HAP-1 (cell line): Measurements from ENCODE around the gene MUC15.

ENCODE experiments used
- DNase-seq, 2 experiments: peaks; one replicate each; pipeline ENCODE4 v3.0.0-alpha.2; 2016 to 2020; ENCODE audit warnings: low spot score in 2 of 2
- H3K27me3 ChIP-seq: fragments of 250-450 bp; sonication (Bioruptor Pico); 2 replicates; pipeline ENCODE4 v1.5.1; 2020; ENCODE audit warnings: low read depth, mild to moderate bottlenecking, moderate library complexity
- H3K36me3 ChIP-seq: fragments of 250-450 bp; sonication (Bioruptor Pico); replicated peaks from 2 replicates; pipeline ENCODE4 v1.5.1; 2020; ENCODE audit warnings: mild to moderate bottlenecking
- H3K4me1 ChIP-seq: fragments of 250-450 bp; sonication (Bioruptor Pico); 2 replicates; pipeline ENCODE4 v1.5.1; 2020; ENCODE audit warnings: mild to moderate bottlenecking
- H3K4me3 ChIP-seq: fragments of 250-450 bp; sonication (Bioruptor Pico); 2 replicates; pipeline ENCODE4 v1.5.1; 2020; ENCODE audit warnings: mild to moderate bottlenecking, moderate library complexity
- H3K9me3 ChIP-seq: fragments of 250-450 bp; sonication (Bioruptor Pico); 2 replicates; pipeline ENCODE4 v1.5.1; 2020; ENCODE audit warnings: mild to moderate bottlenecking, moderate library complexity
- in situ Hi-C: fragments of 300-500 bp; cut with MboI; formaldehyde crosslinking; loops from 3 replicates; pipeline ENCODE4 v1.14.3; 2020; ENCODE audit warnings: low sequenced_read_pairs, inconsistent platforms, mixed read lengths

MUC15 gene

GRCh38 chr11:26593691-26594090, 21.6 kb upstream of the MUC15 start:
- H3K27me3 ChIP-seq, result no peaks in the 10 kb centered on the region
- no peak for DNase-seq
- H3K9me3 ChIP-seq, result no peaks in the 10 kb centered on the region
- H3K4me3 ChIP-seq, result no peak overlapping the region
- H3K4me1 ChIP-seq, result no peaks in the 10 kb centered on the region
- H3K36me3 ChIP-seq, result no peaks in the 10 kb centered on the region
- in situ Hi-C loops, result no loop called here

GRCh38 chr11:26587073-26587472, 15.0 kb upstream of the MUC15 start:
- Histone ChIP-seq H3K4me3 (no peak overlapping the region), H3K4me1 (no peaks in the 10 kb centered on the region), H3K9me3 (no peaks in the 10 kb centered on the region), H3K27me3 (no peaks in the 10 kb centered on the region), H3K36me3 (no peaks in the 10 kb centered on the region)
- DNase-seq, result no peak
- in situ Hi-C loops, result no loop called here

- in situ Hi-C loops, result no loop called here
- Histone ChIP-seq H3K36me3 (no peaks in the 10 kb centered on the region), H3K27me3 (no peaks in the 10 kb centered on the region), H3K4me1 (no peaks in the 10 kb centered on the region), H3K4me3 (no peak overlapping the region), H3K9me3 (no peaks in the 10 kb centered on the region)
- no peak for DNase-seq
Observed at GRCh38 chr11:26584818-26585217, 12.8 kb upstream of the MUC15 start.

GRCh38 chr11:26583550-26583949, 11.5 kb upstream of the MUC15 start:
- H3K4me1 ChIP-seq, result no peaks in the 10 kb centered on the region; the same call in 1 of the 2 replicates
- in situ Hi-C loops, result no loop called here
- no peak for DNase-seq

GRCh38 chr11:26580929-26581328, 8.9 kb upstream of the MUC15 start:
- no peaks in the 10 kb centered on the region for H3K36me3 ChIP-seq
- no peak overlapping the region for H3K4me3 ChIP-seq
- no peaks in the 10 kb centered on the region for H3K9me3 ChIP-seq
- H3K4me1 ChIP-seq, result no peaks in the 10 kb centered on the region; the same call in 1 of the 2 replicates
- in situ Hi-C loops, result no loop called here
- no peak for DNase-seq
- H3K27me3 ChIP-seq, result no peaks in the 10 kb centered on the region

More at GRCh38 chr11:26583550-26583949, 11.5 kb upstream of the MUC15 start:
- Histone ChIP-seq H3K9me3 (no peaks in the 10 kb centered on the region), H3K4me3 (no peak overlapping the region), H3K27me3 (no peaks in the 10 kb centered on the region), H3K36me3 (no peaks in the 10 kb centered on the region)

- Histone ChIP-seq H3K9me3 (no peaks in the 10 kb centered on the region), H3K4me1 (no peaks in the 10 kb centered on the region; the same call in 1 of the 2 replicates), H3K27me3 (no peaks in the 10 kb centered on the region), H3K36me3 (no peaks in the 10 kb centered on the region), H3K4me3 (no peak overlapping the region)
- DNase-seq, result no peak
- in situ Hi-C loops, result no loop called here
Observed at GRCh38 chr11:26579683-26580082, 7.6 kb upstream of the MUC15 start.

- in situ Hi-C loops, result no loop called here
- Histone ChIP-seq H3K9me3 (no peaks in the 10 kb centered on the region), H3K27me3 (no peaks in the 10 kb centered on the region), H3K4me3 (no peak overlapping the region), H3K4me1 (no peaks in the 10 kb centered on the region; the same call in 1 of the 2 replicates), H3K36me3 (no peaks in the 10 kb centered on the region)
- DNase-seq, result peak in 1 of 2 experiments; percentile 14
Observed at GRCh38 chr11:26578998-26579661, 7.1 kb upstream of the MUC15 start.

- Histone ChIP-seq H3K4me3 (no peak overlapping the region), H3K4me1 (no peaks in the 10 kb centered on the region; the same call in 1 of the 2 replicates), H3K27me3 (0 out of 2 replicates have a peak, but pooled peaks cover under 1% of the 10 kb centered on the region), H3K9me3 (no peaks in the 10 kb centered on the region), H3K36me3 (no peaks in the 10 kb centered on the region)
- in situ Hi-C loops, result no loop called here
- DNase-seq, result no peak
Observed at GRCh38 chr11:26575946-26576345, 3.9 kb upstream of the MUC15 start.

GRCh38 chr11:26573896-26574295, 1.8 kb upstream of the MUC15 start:
- Histone ChIP-seq H3K27me3 (peaks cover 2% of the 10 kb centered on the region; the same call in 1 of the 2 replicates), H3K4me3 (no peak overlapping the region), H3K4me1 (no peaks in the 10 kb centered on the region), H3K36me3 (no peaks in the 10 kb centered on the region), H3K9me3 (no peaks in the 10 kb centered on the region)
- in situ Hi-C loops, result no loop called here
- no peak for DNase-seq

GRCh38 chr11:26572770-26573402, 823 bp upstream of the MUC15 start:
- Histone ChIP-seq H3K27me3 (peaks cover 2% of the 10 kb centered on the region; the same call in 1 of the 2 replicates), H3K4me3 (no peak overlapping the region), H3K36me3 (no peaks in the 10 kb centered on the region), H3K4me1 (no peaks in the 10 kb centered on the region), H3K9me3 (no peaks in the 10 kb centered on the region)
- no peak for DNase-seq
- in situ Hi-C loops, result no loop called here

GRCh38 chr11:26569646-26570045, 2.4 kb downstream of the MUC15 start:
- Histone ChIP-seq H3K36me3 (no peaks in the 10 kb centered on the region), H3K4me3 (no peak overlapping the region), H3K27me3 (peaks cover 2% of the 10 kb centered on the region; the same call in 1 of the 2 replicates), H3K4me1 (no peaks in the 10 kb centered on the region), H3K9me3 (no peaks in the 10 kb centered on the region)
- DNase-seq, result no peak
- in situ Hi-C loops, result no loop called here

GRCh38 chr11:26558190-26558589, 13.9 kb downstream of the MUC15 start:
- DNase-seq, result no peak
- Histone ChIP-seq H3K9me3 (no peaks in the 10 kb centered on the region), H3K27me3 (peaks cover 10% of the 10 kb centered on the region), H3K4me1 (no peaks in the 10 kb centered on the region), H3K36me3 (no peaks in the 10 kb centered on the region), H3K4me3 (no peak overlapping the region)
- in situ Hi-C loops, result no loop called here

GRCh38 chr11:26557666-26558065, 14.4 kb downstream of the MUC15 start:
- no peaks in the 10 kb centered on the region for H3K9me3 ChIP-seq
- in situ Hi-C loops, result no loop called here
- no peak for DNase-seq
- H3K27me3 ChIP-seq, result peaks cover 10% of the 10 kb centered on the region
- no peaks in the 10 kb centered on the region for H3K36me3 ChIP-seq
- H3K4me3 ChIP-seq, result no peak overlapping the region
- H3K4me1 ChIP-seq, result no peaks in the 10 kb centered on the region

GRCh38 chr11:26556582-26556981, 15.5 kb downstream of the MUC15 start:
- Histone ChIP-seq H3K27me3 (peaks cover 10% of the 10 kb centered on the region), H3K9me3 (no peaks in the 10 kb centered on the region), H3K4me3 (no peak overlapping the region), H3K4me1 (no peaks in the 10 kb centered on the region), H3K36me3 (no peaks in the 10 kb centered on the region)
- DNase-seq, result no peak
- in situ Hi-C loops, result no loop called here
